Fibroblast of lung (primary cell): ENCODE data around the gene MAGEA11. TPM values are rescaled to one million over a fixed set of nuclear protein-coding genes. Genes with fewer than 3 reads are reported as not detected.
"Not testable (repeated sequence)": the region's sequence is repeated elsewhere in the genome, so short reads cannot be mapped to it uniquely, and the experiment has no call there.

Experiments
- DNase-seq, 2 donors: peaks; one replicate each; pipeline versions ENCODE4 v3.0.0 to v3.0.0-alpha.2; 2010; ENCODE audit warnings: low read depth in 2 of 2
- H2AFZ ChIP-seq: 2 replicates; pipeline ENCODE4 v1.5.1; 2012; ENCODE audit warnings: low read length, control low read depth, inconsistent platforms
- H3K27ac ChIP-seq: 2 replicates; pipeline ENCODE4 v1.5.1; 2011; ENCODE audit warnings: low read length, control low read depth; ENCODE audit not compliant: insufficient read depth
- H3K27me3 ChIP-seq: 2 replicates; pipeline ENCODE4 v1.5.1; 2011; ENCODE audit warnings: mild to moderate bottlenecking, low read length; ENCODE audit not compliant: control insufficient read depth, insufficient read depth
- H3K36me3 ChIP-seq: 2 replicates; pipeline ENCODE4 v1.5.1; 2011; ENCODE audit warnings: low read length; ENCODE audit not compliant: control insufficient read depth, insufficient read depth
- H3K4me1 ChIP-seq: 2 replicates; pipeline ENCODE4 v1.5.1; 2011; ENCODE audit warnings: low read length; ENCODE audit not compliant: control insufficient read depth, insufficient read depth; ENCODE audit errors: extremely low read depth
- H3K4me2 ChIP-seq: 2 replicates; pipeline ENCODE4 v1.5.1; 2011; ENCODE audit warnings: low read length, control low read depth; ENCODE audit not compliant: insufficient read depth; ENCODE audit errors: extremely low read depth
- H3K4me3 ChIP-seq, 4 experiments: fragments of 200-600 bp in 1 of 4; sonication (generic) in 1 of 4; replicated peaks in 1 of 4; 2 replicates each; pipeline ENCODE4 v1.5.1; 2011 to 2016; ENCODE audit warnings: low read length in 4 of 4, low read depth in 3 of 4, mild to moderate bottlenecking in 3 of 4, control low read depth in 2 of 4, inconsistent platforms in 1 of 4, mixed read lengths in 1 of 4; ENCODE audit not compliant: insufficient read depth in 1 of 4; ENCODE audit errors: control extremely low read depth in 1 of 4
- H3K79me2 ChIP-seq: 2 replicates; pipeline ENCODE4 v1.5.1; 2012; ENCODE audit warnings: mild to moderate bottlenecking, low read length, inconsistent platforms; ENCODE audit not compliant: control insufficient read depth, insufficient read depth
- H3K9ac ChIP-seq: 2 replicates; pipeline ENCODE4 v1.5.1; 2011; ENCODE audit warnings: mild to moderate bottlenecking, low read length, control low read depth; ENCODE audit not compliant: insufficient read depth
- H3K9me3 ChIP-seq: 2 replicates; pipeline ENCODE4 v1.5.1; 2012; ENCODE audit warnings: low read depth, low read length; ENCODE audit not compliant: control insufficient read depth, insufficient read depth
- H4K20me1 ChIP-seq: 2 replicates; pipeline ENCODE4 v1.5.1; 2011; ENCODE audit warnings: low read length; ENCODE audit not compliant: control insufficient read depth, insufficient read depth; ENCODE audit errors: extremely low read depth
- CTCF ChIP-seq, 2 donors: IDR thresholded peaks in 1 of 2; conservative IDR thresholded peaks in 1 of 2; 1 replicate in 1 of 2; 2 replicates in 1 of 2; pipeline ENCODE4 v1.5.1; 2011 to 2012; ENCODE audit warnings: low read length in 2 of 2, control low read depth in 1 of 2, inconsistent platforms in 1 of 2, low read depth in 1 of 2, mild to moderate bottlenecking in 1 of 2
- EZH2 ChIP-seq: IDR thresholded peaks from 2 replicates; pipeline ENCODE4 v1.5.1; 2012; ENCODE audit warnings: low read length, control low read depth, mild to moderate bottlenecking; ENCODE audit errors: missing control alignments
- polyA plus RNA-seq, 2 donors: library from polyadenylated mRNA; depleted of rRNA in 1 of 2; stranded (reverse) in 1 of 2; unstranded in 1 of 2; fragments of >200 nt; gene quantifications; 2 replicates each; pipeline ENCODE4 v1.2.1, GENCODE V29; 2011 to 2012; ENCODE audit warnings: missing spikeins in 1 of 2
- total RNA-seq: library from RNA; depleted of rRNA; stranded (reverse); fragments of >200 nt; gene quantifications from 2 replicates; pipeline ENCODE4 v1.2.1, GENCODE V29; 2014

Gene MAGEA11
- total and polyA plus RNA-seq, 2 donors (not counting 1 experiment from before 2014, with no cell fraction given): not detected

GRCh38 chrX:149757206-149758067, 45.6 kb downstream of the MAGEA11 start:
- DNase-seq: no peak
- Histone ChIP-seq H3K27ac (no peak overlapping the region), H3K27me3 (no peaks in the 10 kb centered on the region), H3K36me3 (no peaks in the 10 kb centered on the region), H3K4me2 (no peak overlapping the region), H3K9me3 (no peaks in the 10 kb centered on the region), H3K4me3 (no peak overlapping the region), H3K79me2 (no peaks in the 10 kb centered on the region), H4K20me1 (no peaks in the 10 kb centered on the region), H3K9ac (no peak overlapping the region), H3K4me1 (no peaks in the 10 kb centered on the region), H2AFZ (no peak overlapping the region)
- TF ChIP-seq CTCF (conservative IDR thresholded peaks at IDR 0.05 in 1 of 2, IDR thresholded peaks at IDR 0.05 in 1 of 2; ENCODE audit: low read depth in 1 of 2, low read length in 2 of 2) (no peak), EZH2 (no peak)

- no peak for DNase-seq
- H4K20me1 ChIP-seq: no peaks in the 10 kb centered on the region
- H3K4me2 ChIP-seq: no peak overlapping the region
- no peaks in the 10 kb centered on the region for H3K4me1 ChIP-seq
- no peaks in the 10 kb centered on the region for H3K27me3 ChIP-seq
- no peak overlapping the region for H3K4me3 ChIP-seq
- H3K9ac ChIP-seq: no peak overlapping the region
- H3K79me2 ChIP-seq: no peaks in the 10 kb centered on the region
- H2AFZ ChIP-seq: no peak overlapping the region
- no peaks in the 10 kb centered on the region for H3K9me3 ChIP-seq
- H3K27ac ChIP-seq: no peak overlapping the region
- TF ChIP-seq CTCF (conservative IDR thresholded peaks at IDR 0.05 in 1 of 2, IDR thresholded peaks at IDR 0.05 in 1 of 2; ENCODE audit: low read depth in 1 of 2, low read length in 2 of 2) (no peak), EZH2 (no peak)
- no peaks in the 10 kb centered on the region for H3K36me3 ChIP-seq
Measured at GRCh38 chrX:149758068-149758714, 46.3 kb downstream of the MAGEA11 start.

DNA sequence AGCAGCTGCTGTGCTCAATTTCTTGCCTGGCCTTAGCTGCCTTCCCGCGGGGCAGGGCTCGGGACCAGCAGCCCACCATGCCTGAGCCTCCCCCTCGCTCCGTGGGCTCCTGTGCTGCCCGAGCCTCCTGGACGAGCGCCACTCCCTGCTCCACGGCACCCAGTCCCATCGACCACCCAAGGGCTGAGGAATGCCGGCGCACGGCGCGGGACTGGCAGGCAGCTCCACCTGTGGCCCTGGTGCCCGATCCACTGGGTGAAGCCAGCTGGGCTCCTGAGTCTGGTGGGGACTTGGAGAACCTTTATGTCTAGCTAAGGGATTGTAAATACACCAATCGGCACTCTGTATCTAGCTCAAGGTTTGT, 46.8 kb downstream of the MAGEA11 start:
- not testable (repeated sequence) for DNase-seq, H3K9ac ChIP-seq, H2AFZ ChIP-seq, H4K20me1 ChIP-seq, H3K9me3 ChIP-seq, H3K36me3 ChIP-seq, H3K4me2 ChIP-seq, H3K79me2 ChIP-seq, H3K27me3 ChIP-seq, H3K4me1 ChIP-seq, H3K4me3 ChIP-seq, H3K27ac ChIP-seq
